GM12874 (cell line): ENCODE measurements around the gene KRT9.

Experiments
- TF ChIP-seq, protein P1 (sequence below): IDR thresholded peaks from 2 replicates; pipeline ENCODE4 v1.5.1; 2011; ENCODE audit warnings: low read depth, mild to moderate bottlenecking, control low read depth, low read length, moderate library complexity; ENCODE audit not compliant: insufficient read depth

Gene KRT9

DNA sequence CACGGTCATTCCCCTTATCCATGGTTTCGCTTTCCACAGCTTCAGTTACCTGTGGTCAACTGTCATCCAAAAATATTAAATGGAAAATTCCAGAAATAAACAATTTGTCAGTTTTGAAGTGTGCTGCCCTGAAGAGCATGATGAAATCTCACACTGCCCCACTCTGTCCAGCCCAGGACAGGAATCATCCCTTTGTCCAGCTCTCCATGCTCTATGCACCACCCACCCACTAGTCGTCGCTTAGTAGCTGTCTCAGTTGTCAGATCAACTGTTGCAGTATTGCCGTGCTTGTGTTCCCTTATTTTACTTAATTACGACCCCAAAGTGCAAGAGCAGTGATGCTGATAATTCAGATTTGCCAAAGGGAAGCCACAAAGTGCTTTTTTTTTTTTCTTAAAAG lies 10.3 kb downstream of the KRT9 start:
- TF ChIP-seq, protein P1, sequence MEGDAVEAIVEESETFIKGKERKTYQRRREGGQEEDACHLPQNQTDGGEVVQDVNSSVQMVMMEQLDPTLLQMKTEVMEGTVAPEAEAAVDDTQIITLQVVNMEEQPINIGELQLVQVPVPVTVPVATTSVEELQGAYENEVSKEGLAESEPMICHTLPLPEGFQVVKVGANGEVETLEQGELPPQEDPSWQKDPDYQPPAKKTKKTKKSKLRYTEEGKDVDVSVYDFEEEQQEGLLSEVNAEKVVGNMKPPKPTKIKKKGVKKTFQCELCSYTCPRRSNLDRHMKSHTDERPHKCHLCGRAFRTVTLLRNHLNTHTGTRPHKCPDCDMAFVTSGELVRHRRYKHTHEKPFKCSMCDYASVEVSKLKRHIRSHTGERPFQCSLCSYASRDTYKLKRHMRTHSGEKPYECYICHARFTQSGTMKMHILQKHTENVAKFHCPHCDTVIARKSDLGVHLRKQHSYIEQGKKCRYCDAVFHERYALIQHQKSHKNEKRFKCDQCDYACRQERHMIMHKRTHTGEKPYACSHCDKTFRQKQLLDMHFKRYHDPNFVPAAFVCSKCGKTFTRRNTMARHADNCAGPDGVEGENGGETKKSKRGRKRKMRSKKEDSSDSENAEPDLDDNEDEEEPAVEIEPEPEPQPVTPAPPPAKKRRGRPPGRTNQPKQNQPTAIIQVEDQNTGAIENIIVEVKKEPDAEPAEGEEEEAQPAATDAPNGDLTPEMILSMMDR: no peak

DNA sequence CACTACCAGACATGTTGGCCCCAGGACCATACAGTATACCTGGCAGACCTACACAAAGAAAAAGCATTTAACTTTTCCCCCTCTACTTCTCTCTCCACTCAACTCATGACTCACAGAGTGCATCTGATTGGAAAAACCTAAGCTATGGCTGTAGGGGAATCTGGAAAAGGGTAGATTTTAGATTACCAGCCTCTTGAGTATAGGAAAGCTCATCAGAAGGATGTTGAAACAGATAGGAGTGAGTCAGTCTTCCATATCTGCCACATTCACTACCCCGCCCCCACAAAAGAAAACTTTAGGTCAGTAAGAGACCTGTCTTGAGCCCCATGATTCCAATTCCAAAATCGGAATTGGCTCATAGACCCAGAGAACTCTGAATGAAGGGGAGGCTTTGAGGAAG lies 12.3 kb downstream of the KRT9 start:
- TF ChIP-seq, protein P1: no peak

DNA sequence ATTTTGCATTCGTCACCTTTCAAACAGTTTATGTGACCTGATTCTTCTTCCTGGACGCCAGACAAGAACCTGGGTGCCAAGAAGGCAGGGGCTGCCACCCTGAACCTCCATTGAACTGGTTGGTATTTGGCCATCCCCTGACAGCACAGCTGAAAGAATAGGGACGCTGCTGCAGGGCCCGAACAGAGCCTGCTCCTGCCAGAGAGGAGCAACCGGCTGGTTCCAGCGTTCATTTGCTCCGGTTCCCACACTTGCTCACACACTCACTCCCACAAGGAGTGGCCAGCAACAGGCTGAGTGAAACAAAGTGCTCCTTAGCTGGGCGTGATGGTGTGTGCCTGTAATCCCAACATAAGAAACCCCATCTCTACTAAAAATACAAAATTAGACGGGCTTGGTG lies 14.9 kb downstream of the KRT9 start:
- TF ChIP-seq, protein P1: no peak

DNA sequence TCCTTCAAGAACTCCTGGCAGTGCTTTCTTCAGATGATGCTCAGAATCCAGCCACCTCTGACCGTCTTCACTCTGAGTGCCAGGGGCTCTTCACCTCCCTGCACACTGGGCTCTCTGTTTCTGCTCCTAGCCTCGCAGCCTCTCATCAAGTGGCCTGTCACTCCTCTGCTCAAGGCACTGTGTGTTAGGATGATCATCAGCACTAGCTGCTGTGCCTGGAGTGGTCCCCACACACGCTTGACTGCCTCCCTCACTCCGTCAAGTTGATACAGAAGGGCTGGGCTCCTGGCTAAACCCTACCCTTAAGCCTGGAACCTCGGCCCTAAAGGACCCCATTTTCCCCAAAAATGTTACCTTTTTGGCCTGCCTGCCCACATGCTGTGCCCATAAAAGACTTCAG lies 15.6 kb downstream of the KRT9 start:
- TF ChIP-seq, protein P1: no peak

DNA sequence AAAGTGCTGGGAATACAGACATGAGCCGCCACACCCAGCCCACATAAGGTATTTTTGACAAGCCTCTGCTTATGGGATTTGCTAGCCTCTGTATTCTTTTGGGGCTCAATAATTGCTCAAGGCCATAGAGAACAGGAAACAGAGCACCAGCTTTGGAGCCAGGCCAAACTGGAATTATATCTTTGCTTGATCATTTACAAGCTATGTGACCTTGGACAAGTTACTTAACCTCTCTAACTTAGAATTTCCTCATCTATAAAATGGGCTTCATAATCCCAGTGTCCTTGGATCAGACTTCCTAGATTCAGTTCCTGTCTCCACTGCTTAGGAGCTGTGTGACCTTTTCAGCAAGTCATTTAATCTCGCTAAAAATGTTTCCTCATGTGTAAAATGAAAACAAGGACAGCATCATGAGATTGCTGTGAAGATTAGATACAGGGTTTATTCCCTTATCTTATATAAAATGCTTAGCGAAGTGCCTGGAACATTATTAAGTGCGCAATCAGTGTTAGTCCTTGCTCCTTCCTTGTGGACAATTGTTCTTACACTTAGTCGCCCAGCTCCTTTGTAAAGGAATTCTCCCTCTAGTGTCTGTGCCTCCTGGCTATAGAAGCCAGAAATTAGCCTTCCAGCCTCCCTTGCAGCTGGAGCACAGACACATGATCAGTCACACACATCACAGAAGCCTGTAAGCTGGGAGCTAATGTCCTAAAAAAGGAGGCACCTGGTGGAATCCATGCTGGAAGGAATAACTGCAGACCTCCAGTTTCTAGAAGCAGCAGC lies 16.6 kb downstream of the KRT9 start:
- TF ChIP-seq, protein P1: no peak

DNA sequence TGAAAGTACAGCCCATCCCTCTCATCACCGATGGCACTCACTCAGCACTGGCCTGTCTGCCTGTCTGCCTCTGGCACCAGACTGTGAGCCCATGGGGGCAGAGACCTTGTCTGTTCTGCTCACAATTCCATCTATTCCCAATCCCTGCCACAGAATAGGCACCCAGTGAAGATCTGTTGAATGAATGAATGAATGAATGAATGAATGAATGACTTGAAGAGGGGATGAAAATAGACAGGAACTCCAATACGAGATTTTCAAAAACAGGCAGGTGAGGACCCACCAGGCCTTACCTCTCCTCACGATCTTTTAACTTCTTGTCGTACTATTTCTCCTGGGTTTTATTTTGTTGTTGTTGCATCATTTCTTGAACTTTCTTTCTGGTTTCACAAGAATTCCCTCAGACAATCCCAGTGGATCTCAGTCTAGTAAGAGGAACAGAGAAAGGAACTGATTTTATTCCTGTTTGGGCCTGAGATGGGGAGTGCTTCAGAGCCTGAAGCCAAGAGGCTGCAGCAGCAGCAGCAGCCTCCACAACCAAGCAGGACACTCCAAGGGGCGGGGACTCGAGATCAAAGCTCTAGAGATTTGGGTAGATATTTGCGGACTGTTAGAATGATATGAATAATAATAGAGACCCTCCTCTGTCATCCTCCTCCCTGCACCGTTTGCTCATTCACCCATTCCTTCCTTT lies 17.7 kb downstream of the KRT9 start:
- TF ChIP-seq, protein P1: no peak

DNA sequence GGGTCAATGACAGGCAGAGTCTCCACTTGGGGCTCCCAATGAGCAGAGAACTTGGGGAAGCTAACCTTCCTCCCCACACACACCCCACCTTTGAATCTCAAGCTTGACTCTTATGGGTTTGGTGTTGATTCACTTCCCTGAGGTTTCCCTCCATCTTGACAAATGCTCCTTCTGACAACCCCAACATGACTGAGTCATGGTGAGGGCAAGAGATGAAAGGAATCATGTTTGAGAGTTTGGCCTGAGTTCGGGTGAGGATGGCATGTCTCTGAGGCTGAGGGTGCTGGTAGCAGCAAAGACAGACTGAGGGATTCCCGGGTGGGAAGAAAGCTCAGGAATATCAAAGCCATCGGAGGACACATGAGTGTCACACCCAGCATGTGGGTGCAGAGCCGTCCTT lies 18.7 kb downstream of the KRT9 start:
- TF ChIP-seq, protein P1: no peak
